PC-9 (cell line): Measurements from ENCODE around the gene CDK6. TPM values are rescaled to one million over a fixed set of nuclear protein-coding genes. Genes with fewer than 3 reads are reported as not detected.

Source experiments
- BruUV-seq: library from RNA; stranded (reverse); fragments of 400-500 nt; replicated peaks from 2 replicates; lab custom pipeline; 2021; lab: Mats Ljungman, UMichigan
- CTCF ChIA-PET: fragments of 300-600 bp; sonication (Branson Sonifier 250); formaldehyde crosslinking; loops from one replicate; lab custom pipeline; 2022; ENCODE audit warnings: antibody characterized with exemption; lab: Charles Lee
- POLR2A ChIA-PET: fragments of 300-600 bp; sonication (Branson Sonifier 250); formaldehyde crosslinking; loops from one replicate; lab custom pipeline; 2022; ENCODE audit warnings: antibody characterized with exemption; ENCODE audit not compliant: unreplicated experiment; lab: Charles Lee
- DNase-seq, 2 experiments: peaks; one replicate each; pipeline versions ENCODE4 v3.0.0 to v3.0.0-alpha.2; 2015 to 2022; ENCODE audit warnings: mixed read lengths in 1 of 2
- H2AFZ ChIP-seq: fragments of 200-600 bp; sonication (generic); 2 replicates; pipeline ENCODE4 v1.8.1; 2017; ENCODE audit warnings: antibody characterized with exemption
- H3F3A ChIP-seq: fragments of 200-600 bp; sonication (generic); 2 replicates; pipeline ENCODE4 v1.8.1; 2017; ENCODE audit warnings: antibody characterized with exemption, mild to moderate bottlenecking, low read depth; ENCODE audit not compliant: insufficient read depth
- H3K27ac ChIP-seq: fragments of 200-600 bp; sonication (generic); 2 replicates; pipeline ENCODE4 v1.6.1; 2016; ENCODE audit warnings: mixed run types
- H3K27me3 ChIP-seq: fragments of 200-600 bp; sonication (generic); 2 replicates; pipeline ENCODE4 v1.6.1; 2016; ENCODE audit warnings: low read depth, mixed run types; ENCODE audit not compliant: insufficient read depth
- H3K36me3 ChIP-seq: fragments of 200-600 bp; sonication (generic); 2 replicates; pipeline ENCODE4 v1.6.1; 2016; ENCODE audit warnings: low read depth, mixed run types
- H3K4me1 ChIP-seq: fragments of 200-600 bp; sonication (generic); replicated peaks from 2 replicates; pipeline ENCODE4 v1.6.1; 2016; ENCODE audit warnings: mixed run types; ENCODE audit not compliant: insufficient read depth
- H3K4me2 ChIP-seq: fragments of 200-600 bp; sonication (generic); 2 replicates; pipeline ENCODE4 v1.6.1; 2017; ENCODE audit warnings: mixed run types
- H3K4me3 ChIP-seq: fragments of 200-600 bp; sonication (generic); 2 replicates; pipeline ENCODE4 v1.6.1; 2016; ENCODE audit warnings: mixed run types
- H3K79me2 ChIP-seq: fragments of 200-600 bp; sonication (generic); 2 replicates; pipeline ENCODE4 v1.6.1; 2017; ENCODE audit warnings: low read depth, mixed run types
- H3K9me2 ChIP-seq: fragments of 200-600 bp; sonication (generic); 2 replicates; pipeline ENCODE4 v1.8.1; 2017; ENCODE audit warnings: mild to moderate bottlenecking; ENCODE audit not compliant: insufficient read depth
- H3K9me3 ChIP-seq: fragments of 200-600 bp; sonication (generic); 2 replicates; pipeline ENCODE4 v1.8.1; 2016; ENCODE audit warnings: low read depth; ENCODE audit not compliant: insufficient read depth
- H4K20me1 ChIP-seq: fragments of 200-600 bp; sonication (generic); 2 replicates; pipeline ENCODE4 v1.8.1; 2017; ENCODE audit not compliant: insufficient read depth
- EZH2 ChIP-seq: fragments of 200-600 bp; sonication (generic); IDR thresholded peaks from 2 replicates; pipeline ENCODE4 v1.8.0; 2017; ENCODE audit warnings: antibody characterized with exemption, low read depth
- intact Hi-C: fragments of 100-400 bp; cut with micrococcal nuclease; formaldehyde crosslinking; loops from one replicate; pipeline ENCODE4 v1.10.0; 2022; ENCODE audit not compliant: unreplicated experiment
- total RNA-seq: library from RNA; stranded (reverse); gene quantifications from 2 replicates; pipeline ENCODE4 v1.2.3, GENCODE V29; 2021
- TF ChIP-seq, protein P1 (sequence below): fragments of 200-600 bp; sonication (generic); conservative IDR thresholded peaks from 2 replicates; pipeline ENCODE4 v1.6.1; 2017; ENCODE audit warnings: mixed run types, antibody characterized with exemption, mild to moderate bottlenecking, moderate library complexity

Gene CDK6
- total RNA-seq, 1 experiment from 2014 or later = 49.5 TPM

DNA sequence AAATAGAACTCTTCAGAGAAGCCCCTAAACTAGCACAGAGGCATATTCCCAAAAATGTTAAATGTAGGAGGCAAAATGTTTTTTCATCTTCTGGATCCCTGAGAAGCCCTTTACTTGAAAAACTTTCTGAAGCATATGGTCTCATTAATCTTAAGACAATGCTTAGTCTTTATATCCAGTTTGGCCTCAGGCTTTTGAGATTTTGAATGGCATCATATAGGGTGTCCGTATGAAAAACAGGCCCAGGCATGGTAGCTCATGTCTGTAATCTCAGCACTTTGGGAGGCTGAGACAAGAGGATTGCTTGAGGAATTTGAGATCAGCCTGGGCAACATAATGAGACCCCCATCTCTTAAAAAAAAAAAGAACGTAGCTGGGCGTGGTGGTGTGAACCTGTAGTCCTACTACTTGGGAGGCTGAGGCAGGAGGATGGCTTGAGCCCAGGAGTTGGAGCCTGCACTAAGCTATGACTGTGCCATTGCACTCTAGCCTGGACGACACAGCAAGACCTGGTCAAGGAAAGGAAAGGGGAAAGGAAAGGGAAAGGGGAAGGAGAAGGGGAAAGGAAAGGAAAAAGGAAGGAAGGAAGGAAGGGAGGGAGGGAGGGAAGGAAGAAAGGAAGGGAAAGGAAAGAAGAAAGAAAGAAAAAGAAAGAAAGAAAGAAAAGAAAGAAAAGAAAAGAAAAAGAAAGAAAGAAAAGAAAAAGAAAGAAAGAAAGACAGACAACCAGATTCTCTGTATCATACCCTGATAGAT is 119.4 kb downstream of the CDK6 start:
- no peak for TF ChIP-seq EZH2
- TF ChIP-seq, protein P1, sequence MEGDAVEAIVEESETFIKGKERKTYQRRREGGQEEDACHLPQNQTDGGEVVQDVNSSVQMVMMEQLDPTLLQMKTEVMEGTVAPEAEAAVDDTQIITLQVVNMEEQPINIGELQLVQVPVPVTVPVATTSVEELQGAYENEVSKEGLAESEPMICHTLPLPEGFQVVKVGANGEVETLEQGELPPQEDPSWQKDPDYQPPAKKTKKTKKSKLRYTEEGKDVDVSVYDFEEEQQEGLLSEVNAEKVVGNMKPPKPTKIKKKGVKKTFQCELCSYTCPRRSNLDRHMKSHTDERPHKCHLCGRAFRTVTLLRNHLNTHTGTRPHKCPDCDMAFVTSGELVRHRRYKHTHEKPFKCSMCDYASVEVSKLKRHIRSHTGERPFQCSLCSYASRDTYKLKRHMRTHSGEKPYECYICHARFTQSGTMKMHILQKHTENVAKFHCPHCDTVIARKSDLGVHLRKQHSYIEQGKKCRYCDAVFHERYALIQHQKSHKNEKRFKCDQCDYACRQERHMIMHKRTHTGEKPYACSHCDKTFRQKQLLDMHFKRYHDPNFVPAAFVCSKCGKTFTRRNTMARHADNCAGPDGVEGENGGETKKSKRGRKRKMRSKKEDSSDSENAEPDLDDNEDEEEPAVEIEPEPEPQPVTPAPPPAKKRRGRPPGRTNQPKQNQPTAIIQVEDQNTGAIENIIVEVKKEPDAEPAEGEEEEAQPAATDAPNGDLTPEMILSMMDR = no peak
- no peak overlapping the region for H3K4me2 ChIP-seq

DNA sequence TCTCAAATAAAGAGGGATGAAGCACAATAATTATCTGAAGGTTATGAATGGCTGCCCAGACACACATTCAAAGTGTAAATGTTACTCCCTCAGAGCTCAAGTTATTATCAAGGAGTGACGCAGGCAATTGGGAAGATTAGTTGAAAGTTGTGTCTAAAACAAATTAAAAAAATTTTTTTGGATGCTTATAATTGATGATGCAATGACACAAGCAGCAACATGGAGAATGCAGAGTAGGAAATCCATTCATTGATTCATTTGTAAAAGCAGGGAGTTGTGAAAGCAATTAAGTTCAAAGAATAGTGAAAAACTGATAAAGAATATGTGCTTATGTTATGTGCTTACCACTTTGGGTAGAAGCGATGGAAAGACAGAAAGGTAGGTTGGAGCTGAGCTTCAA is 120.4 kb downstream of the CDK6 start:
- no peak overlapping the region for H3K4me2 ChIP-seq
- no peak overlapping the region for H3K4me3 ChIP-seq
- DNase-seq = no peak
- no peaks in the 10 kb centered on the region for H3K9me3 ChIP-seq
- ChIA-PET CTCF (no interaction called here), POLR2A (interaction anchor here (0.6 to 0.7 kb wide), 2 partner anchors 25 to 1508 kb away, joined by 5 to 6 read pairs; no protein-coding TSS in a partner anchor)
- BruUV-seq = no TSS peak
- peaks cover 3% of the 10 kb centered on the region; the same call in 1 of the 2 replicates for H4K20me1 ChIP-seq
- H3K27me3 ChIP-seq = no peaks in the 10 kb centered on the region
- TF ChIP-seq, protein P1 = no peak
- TF ChIP-seq EZH2 = no peak
- H3K36me3 ChIP-seq = no peaks in the 10 kb centered on the region
- intact Hi-C loops = no loop called here
- H3K79me2 ChIP-seq = no peaks in the 10 kb centered on the region; the same call in 1 of the 2 replicates
- H3K4me1 ChIP-seq = no peaks in the 10 kb centered on the region
- no peak overlapping the region for H2AFZ ChIP-seq
- no peaks in the 10 kb centered on the region for H3K9me2 ChIP-seq
- H3F3A ChIP-seq = no peaks in the 10 kb centered on the region
- H3K27ac ChIP-seq = no peak overlapping the region

More for the DNA sequence above, 119.4 kb downstream of the CDK6 start:
- Histone ChIP-seq H3K4me1 (no peaks in the 10 kb centered on the region), H3K9me2 (no peaks in the 10 kb centered on the region), H3F3A (no peaks in the 10 kb centered on the region), H3K9me3 (no peaks in the 10 kb centered on the region), H3K36me3 (no peaks in the 10 kb centered on the region), H3K27me3 (no peaks in the 10 kb centered on the region), H3K27ac (no peak overlapping the region), H3K79me2 (no peaks in the 10 kb centered on the region; the same call in 1 of the 2 replicates), H3K4me3 (no peak overlapping the region), H4K20me1 (peaks cover 3% of the 10 kb centered on the region; the same call in 1 of the 2 replicates), H2AFZ (no peak overlapping the region)
- BruUV-seq = no TSS peak
- CTCF ChIA-PET = interaction anchor here (0.6 kb wide), 1 partner anchor 14 kb away, joined by 3 read pairs; no protein-coding TSS in a partner anchor
- intact Hi-C loops = no loop called here
- DNase-seq = no peak
- POLR2A ChIA-PET = no interaction called here

DNA sequence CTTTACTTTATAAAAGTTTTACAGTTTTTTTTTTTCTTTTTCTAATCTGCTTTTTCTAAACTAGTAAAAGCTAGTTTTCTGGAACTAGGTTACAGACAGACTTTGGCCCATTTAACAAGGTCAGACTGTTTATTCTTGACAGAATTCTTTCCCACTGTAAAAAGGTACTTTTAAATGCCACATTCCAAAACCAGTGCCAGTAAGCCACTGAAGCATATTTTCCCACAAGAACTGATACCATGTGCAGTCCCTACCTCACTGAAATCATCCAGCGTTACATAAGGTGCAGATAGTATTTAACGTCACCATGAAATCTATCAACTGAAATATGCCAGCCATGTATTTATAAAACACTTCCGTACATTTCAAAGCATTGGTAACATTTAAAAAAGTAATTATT is 121.6 kb downstream of the CDK6 start:
- Histone ChIP-seq H2AFZ (no peak overlapping the region), H3K27ac (no peak overlapping the region), H3K4me2 (no peak overlapping the region), H3K27me3 (no peaks in the 10 kb centered on the region), H3F3A (no peaks in the 10 kb centered on the region), H3K9me3 (no peaks in the 10 kb centered on the region), H3K4me3 (no peak overlapping the region), H3K36me3 (no peaks in the 10 kb centered on the region), H3K4me1 (no peaks in the 10 kb centered on the region), H3K79me2 (no peaks in the 10 kb centered on the region; the same call in 1 of the 2 replicates), H4K20me1 (0 out of 2 replicates have a peak, but pooled peaks cover 3% of the 10 kb centered on the region), H3K9me2 (no peaks in the 10 kb centered on the region)
- no peak for DNase-seq
- BruUV-seq = no TSS peak
- ChIA-PET CTCF (no interaction called here), POLR2A (no interaction called here)
- intact Hi-C loops = no loop called here
- no peak for TF ChIP-seq EZH2
- TF ChIP-seq, protein P1 = no peak
